H9 (cell line): ENCODE data around the gene COX5B. TPM values are rescaled to one million over a fixed set of nuclear protein-coding genes. Genes with fewer than 3 reads are reported as not detected.

Experiments
- DNase-seq: peaks from one replicate; pipeline ENCODE4 v3.0.0-alpha.2; 2017
- H2AFZ ChIP-seq: one replicate; pipeline ENCODE4 v1.6.1; 2013; ENCODE audit warnings: mild to moderate bottlenecking, low read length, control low read depth, moderate library complexity
- H2AK5ac ChIP-seq: 2 replicates; pipeline ENCODE4 v1.6.1; 2013; ENCODE audit warnings: low read length, control low read depth, mixed read lengths; ENCODE audit not compliant: insufficient read length
- H2BK120ac ChIP-seq: one replicate; pipeline ENCODE4 v1.6.1; 2013; ENCODE audit warnings: low read depth, mild to moderate bottlenecking, low read length, control low read depth, inconsistent platforms; ENCODE audit not compliant: poor library complexity, severe bottlenecking
- H2BK12ac ChIP-seq: 2 replicates; pipeline ENCODE4 v1.6.1; 2013; ENCODE audit warnings: low read length, control low read depth, mixed read lengths, low read depth; ENCODE audit not compliant: insufficient read length
- H2BK15ac ChIP-seq: 2 replicates; pipeline ENCODE4 v1.6.1; 2013; ENCODE audit warnings: low read depth, low read length, control low read depth
- H2BK20ac ChIP-seq: one replicate; pipeline ENCODE4 v1.6.1; 2013; ENCODE audit warnings: low read depth, mild to moderate bottlenecking, low read length, control low read depth, inconsistent platforms; ENCODE audit not compliant: poor library complexity, severe bottlenecking
- H2BK5ac ChIP-seq: 2 replicates; pipeline ENCODE4 v1.6.1; 2013; ENCODE audit warnings: low read length, control low read depth, mixed read lengths; ENCODE audit not compliant: insufficient read length
- H3K14ac ChIP-seq: 2 replicates; pipeline ENCODE4 v1.6.1; 2013; ENCODE audit warnings: low read length, control low read depth; ENCODE audit not compliant: insufficient read depth
- H3K18ac ChIP-seq: 2 replicates; pipeline ENCODE4 v1.6.1; 2013; ENCODE audit warnings: low read depth, mild to moderate bottlenecking, mixed read lengths, low read length, control low read depth; ENCODE audit not compliant: insufficient read length
- H3K23ac ChIP-seq: 2 replicates; pipeline ENCODE4 v1.6.1; 2013; ENCODE audit warnings: low read length, control low read depth, mixed read lengths, low read depth; ENCODE audit not compliant: insufficient read length
- H3K23me2 ChIP-seq: 2 replicates; pipeline ENCODE4 v1.6.1; 2013; ENCODE audit warnings: low read depth, mild to moderate bottlenecking, mixed read lengths, low read length, control low read depth; ENCODE audit not compliant: insufficient read length, poor library complexity, severe bottlenecking
- H3K27ac ChIP-seq: 2 replicates; pipeline ENCODE4 v1.5.1; 2013; ENCODE audit warnings: low read length, control low read depth, mixed read lengths, low read depth; ENCODE audit not compliant: insufficient read length
- H3K27me3 ChIP-seq: 2 replicates; pipeline ENCODE4 v1.6.1; 2013; ENCODE audit warnings: low read length, control low read depth, inconsistent platforms; ENCODE audit not compliant: insufficient read depth
- H3K4ac ChIP-seq: 2 replicates; pipeline ENCODE4 v1.6.1; 2013; ENCODE audit warnings: low read depth, mild to moderate bottlenecking, control low read depth, inconsistent platforms, low read length, moderate library complexity
- H3K4me1 ChIP-seq: 2 replicates; pipeline ENCODE4 v1.6.1; 2013; ENCODE audit warnings: low read length, control low read depth, inconsistent platforms; ENCODE audit not compliant: insufficient read depth
- H3K4me2 ChIP-seq: 2 replicates; pipeline ENCODE4 v1.6.1; 2013; ENCODE audit warnings: low read length, control low read depth, mixed read lengths; ENCODE audit not compliant: insufficient read length, insufficient read depth
- H3K56ac ChIP-seq: 2 replicates; pipeline ENCODE4 v1.6.1; 2013; ENCODE audit warnings: low read depth, mild to moderate bottlenecking, mixed read lengths, low read length, control low read depth; ENCODE audit not compliant: insufficient read length
- H3K79me1 ChIP-seq: 2 replicates; pipeline ENCODE4 v1.6.1; 2013; ENCODE audit warnings: low read depth, mild to moderate bottlenecking, moderate library complexity, low read length, control low read depth, inconsistent platforms; ENCODE audit not compliant: insufficient read depth, poor library complexity, severe bottlenecking
- H3K79me2 ChIP-seq: 2 replicates; pipeline ENCODE4 v1.6.1; 2013; ENCODE audit warnings: low read length, control low read depth, inconsistent platforms; ENCODE audit not compliant: insufficient read depth
- H3K9ac ChIP-seq: 2 replicates; pipeline ENCODE4 v1.6.1; 2013; ENCODE audit warnings: low read length, control low read depth, mixed read lengths; ENCODE audit not compliant: insufficient read length; ENCODE audit errors: extremely low read depth
- H3K9me3 ChIP-seq: one replicate; pipeline ENCODE4 v1.6.1; 2013; ENCODE audit warnings: low read depth, low read length, inconsistent platforms; ENCODE audit not compliant: control insufficient read depth
- H3T11ph ChIP-seq: one replicate; pipeline ENCODE4 v1.6.1; 2013; ENCODE audit warnings: mild to moderate bottlenecking, low read length, control low read depth, inconsistent platforms
- H4K20me1 ChIP-seq: one replicate; pipeline ENCODE4 v1.6.1; 2013; ENCODE audit not compliant: control insufficient read depth, insufficient read length, insufficient read depth
- H4K5ac ChIP-seq: 2 replicates; pipeline ENCODE4 v1.6.1; 2013; ENCODE audit warnings: low read depth, mild to moderate bottlenecking, mixed read lengths, low read length, control low read depth; ENCODE audit not compliant: insufficient read length
- H4K8ac ChIP-seq: replicated peaks from 2 replicates; pipeline ENCODE4 v1.6.1; 2013; ENCODE audit warnings: low read length, control low read depth, mixed read lengths, low read depth; ENCODE audit not compliant: insufficient read length
- H4K91ac ChIP-seq: 2 replicates; pipeline ENCODE4 v1.6.1; 2013; ENCODE audit warnings: low read depth, mild to moderate bottlenecking, moderate library complexity, mixed read lengths, low read length, control low read depth; ENCODE audit not compliant: insufficient read length
- H3K27ac Mint-ChIP-seq, 3 experiments: 2 replicates in 2 of 3; 3 replicates in 1 of 3; pipeline ENCODE4 v1.8.0; 2020 to 2021; ENCODE audit warnings: mixed read lengths in 3 of 3, mild to moderate bottlenecking in 1 of 3, moderate library complexity in 1 of 3
- H3K27me3 Mint-ChIP-seq: 2 replicates; pipeline ENCODE4 v1.8.0; 2021; ENCODE audit warnings: low read depth, mild to moderate bottlenecking, moderate library complexity, mixed read lengths
- H3K36me3 Mint-ChIP-seq, 3 experiments: 2 replicates in 2 of 3; 3 replicates in 1 of 3; pipeline ENCODE4 v1.8.0; 2020 to 2021; ENCODE audit warnings: low read depth in 3 of 3, mixed read lengths in 3 of 3; ENCODE audit not compliant: insufficient read depth in 1 of 3
- H3K4me1 Mint-ChIP-seq, 2 experiments: 2 replicates each; pipeline ENCODE4 v1.8.0; 2020; ENCODE audit warnings: mixed read lengths in 2 of 2
- H3K4me3 Mint-ChIP-seq, 2 experiments: 2 replicates in 1 of 2; 3 replicates in 1 of 2; pipeline ENCODE4 v1.8.0; 2020 to 2021; ENCODE audit warnings: mild to moderate bottlenecking in 2 of 2, mixed read lengths in 2 of 2, moderate library complexity in 1 of 2
- H3K9me3 Mint-ChIP-seq, 2 experiments: 2 replicates in 1 of 2; 3 replicates in 1 of 2; pipeline ENCODE4 v1.8.0; 2020; ENCODE audit warnings: mild to moderate bottlenecking in 2 of 2, mixed read lengths in 2 of 2, moderate library complexity in 1 of 2
- CTCF ChIP-seq: fragments of 200-600 bp; sonication (generic); conservative IDR thresholded peaks from 3 replicates; pipeline ENCODE4 v1.8.0; 2021; ENCODE audit warnings: antibody characterized with exemption, mild to moderate bottlenecking
- WGBS: extraction: QIAGEN DNeasy Blood & Tissue Kit; methylation state at CpG from one replicate; pipeline ENCODE4 v1.1.7; 2013; ENCODE audit warnings: missing lambda C conversion rate, low lambda C conversion rate, mixed read lengths; ENCODE audit not compliant: insufficient read length; ENCODE audit errors: extremely low coverage; 5-methylcytosine and 5-hydroxymethylcytosine counted together
- total RNA-seq: library from RNA; stranded (reverse); gene quantifications from 2 replicates; pipeline ENCODE4 v1.2.1, GENCODE V29; 2021

The COX5B gene
- total RNA-seq, 1 experiment from 2014 or later = 237 TPM

GRCh38 chr2:97660775-97661389 is 15.0 kb downstream of the COX5B start:
- no peak for TF ChIP-seq CTCF
- H2BK5ac ChIP-seq = no peak overlapping the region
- no peaks in the 10 kb centered on the region for H3K27me3 Mint-ChIP-seq
- H2BK120ac ChIP-seq = no peak overlapping the region
- peaks cover 18 to 19% of the 10 kb centered on the region in 2 experiments for H3K4me1 Mint-ChIP-seq
- no peaks in the 10 kb centered on the region for H4K20me1 ChIP-seq
- no peaks in the 10 kb centered on the region for H3K27me3 ChIP-seq
- no peak overlapping the region for H3K56ac ChIP-seq
- H4K91ac ChIP-seq = no peak overlapping the region
- no peak for DNase-seq
- H2AK5ac ChIP-seq = no peak overlapping the region
- H3K14ac ChIP-seq = no peak overlapping the region
- H3K23me2 ChIP-seq = peaks cover 12% of the 10 kb centered on the region
- peaks cover 4% of the 10 kb centered on the region for H3K79me1 ChIP-seq
- no peaks in the 10 kb centered on the region for H3K9me3 ChIP-seq
- no peak overlapping the region for H2BK12ac ChIP-seq
- peaks cover 20 to 39% (median 30%) of the 10 kb centered on the region in 3 experiments; a peak in 6 of 7 replicates for H3K36me3 Mint-ChIP-seq
- no peak overlapping the region for H3K4ac ChIP-seq
- no peak overlapping the region for H3K23ac ChIP-seq
- no peak overlapping the region; a peak in 1 of 7 replicates for H3K27ac Mint-ChIP-seq
- H2BK15ac ChIP-seq = no peak overlapping the region
- H2BK20ac ChIP-seq = no peak overlapping the region
- no peak overlapping the region for H3K9ac ChIP-seq
- H3K79me2 ChIP-seq = peaks cover 4% of the 10 kb centered on the region; the same call in 1 of the 2 replicates
- no CpG with 5 or more reads among the region's 18 CpGs for WGBS
- H3K18ac ChIP-seq = no peak overlapping the region
- no peak overlapping the region for H3K4me2 ChIP-seq
- H4K5ac ChIP-seq = no peak overlapping the region
- H3K4me1 ChIP-seq = no peaks in the 10 kb centered on the region; the same call in 1 of the 2 replicates
- H3K27ac ChIP-seq = no peak overlapping the region
- H2AFZ ChIP-seq = no peak overlapping the region
- H4K8ac ChIP-seq = no peak overlapping the region
- no peak overlapping the region for H3K4me3 Mint-ChIP-seq
- no peaks in the 10 kb centered on the region; a peak in 1 of 5 replicates for H3K9me3 Mint-ChIP-seq
- no peak overlapping the region for H3T11ph ChIP-seq
